ENCODE measurements around the gene SEMA7A. TPM values are rescaled to one million over a fixed set of nuclear protein-coding genes. Genes with fewer than 3 reads are reported as not detected.

The SEMA7A gene
- total and polyA plus RNA-seq, 2 of the 4 experiments (the other 2 are of a cell fraction): 30.5 to 87.3 TPM

- H2AFZ ChIP-seq (replicated peaks; ENCODE audit: low read length, poor library complexity): peak overlapping the region; percentile 94
- H2AK5ac ChIP-seq (ENCODE audit: low read depth, low read length): no peak overlapping the region
- H3K18ac ChIP-seq (ENCODE audit: low read depth, low read length): no peak overlapping the region
- ChIA-PET CTCF (no interaction called here), POLR2A (ENCODE audit: unreplicated experiment) (no interaction called here)
- H3K4ac ChIP-seq (ENCODE audit: low read depth, low read length): no peak overlapping the region
- no peaks in the 10 kb centered on the region for H4K20me1 ChIP-seq (ENCODE audit: insufficient read depth, low read length)
- H3K27me3 ChIP-seq (ENCODE audit: control insufficient read depth, insufficient read depth, low read length): peaks cover 40% of the 10 kb centered on the region
- H3K9me3 ChIP-seq (ENCODE audit: control insufficient read depth, insufficient read depth, low read length): no peaks in the 10 kb centered on the region
- no peaks in the 10 kb centered on the region for H3K9me1 ChIP-seq (ENCODE audit: insufficient read depth, low read length)
- peak overlapping the region; percentile 54; the same call in 1 of the 2 replicates for H4K91ac ChIP-seq (ENCODE audit: insufficient read depth, low read depth, low read length)
- H3K4me3 ChIP-seq (ENCODE audit: insufficient read depth, low read depth, low read length): peak overlapping the region; percentile 33
- peak overlapping the region; percentile 21 for H4K5ac ChIP-seq (ENCODE audit: low read depth, low read length)
- in situ Hi-C loops (cut with MboI; ENCODE audit: low sequenced_read_pairs) (no loop called here), dilution Hi-C loops (cut with HindIII; ENCODE audit: low sequenced_read_pairs, unreplicated experiment) (no loop called here), intact Hi-C loops (cut with micrococcal nuclease) (no loop called here)
- peak; percentile 41 for DNase-seq
- H3K79me1 ChIP-seq (ENCODE audit: low read depth in 1 of 2, low read length in 2 of 2): no peaks in the 10 kb centered on the region
- H3K23ac ChIP-seq (ENCODE audit: low read depth, low read length): no peak overlapping the region
- no peak overlapping the region; the same call in 1 of the 2 replicates for H2BK120ac ChIP-seq (ENCODE audit: low read depth, low read length)
- peak overlapping the region; percentile 70 for H3K4me2 ChIP-seq (ENCODE audit: low read depth, low read length)
- no peak overlapping the region for H2BK5ac ChIP-seq (ENCODE audit: low read depth, low read length, poor library complexity, severe bottlenecking)
- H2AK9ac ChIP-seq (replicated peaks; ENCODE audit: low read depth, low read length, poor library complexity): peak overlapping the region; percentile 78
- H3K27ac ChIP-seq (ENCODE audit: insufficient read depth, low read length): no peak overlapping the region; the same call in 1 of the 2 replicates
- no peak overlapping the region for H3K56ac ChIP-seq (ENCODE audit: extremely low read depth, insufficient read depth, low read length)
- peak overlapping the region; percentile 30 for H3K9ac ChIP-seq (ENCODE audit: low read depth, low read length)
- H2BK20ac ChIP-seq (ENCODE audit: low read depth, low read length): no peak overlapping the region
- H4K8ac ChIP-seq (ENCODE audit: low read depth in 2 of 2, low read length in 2 of 2): peak overlapping the region; percentile 80 to 87; a peak in 3 of 4 replicates
- peaks cover 3% of the 10 kb centered on the region; the same call in 1 of the 2 replicates for H3K4me1 ChIP-seq (ENCODE audit: control insufficient read depth, insufficient read depth, low read length)
- 5% methylated on average over 38 of the region's 75 CpGs; no CpG with 5 or more reads in 1 of the 2 experiments for WGBS, 2 experiments (ENCODE audit: extremely low coverage in 2 of 2, insufficient read length in 1 of 2)
- peak overlapping the region; percentile 70; the same call in 1 of the 3 replicates for H2BK15ac ChIP-seq (ENCODE audit: low read depth, low read length)
- BruUV-seq (replicated peaks): no TSS peak
- TF ChIP-seq, protein P1, sequence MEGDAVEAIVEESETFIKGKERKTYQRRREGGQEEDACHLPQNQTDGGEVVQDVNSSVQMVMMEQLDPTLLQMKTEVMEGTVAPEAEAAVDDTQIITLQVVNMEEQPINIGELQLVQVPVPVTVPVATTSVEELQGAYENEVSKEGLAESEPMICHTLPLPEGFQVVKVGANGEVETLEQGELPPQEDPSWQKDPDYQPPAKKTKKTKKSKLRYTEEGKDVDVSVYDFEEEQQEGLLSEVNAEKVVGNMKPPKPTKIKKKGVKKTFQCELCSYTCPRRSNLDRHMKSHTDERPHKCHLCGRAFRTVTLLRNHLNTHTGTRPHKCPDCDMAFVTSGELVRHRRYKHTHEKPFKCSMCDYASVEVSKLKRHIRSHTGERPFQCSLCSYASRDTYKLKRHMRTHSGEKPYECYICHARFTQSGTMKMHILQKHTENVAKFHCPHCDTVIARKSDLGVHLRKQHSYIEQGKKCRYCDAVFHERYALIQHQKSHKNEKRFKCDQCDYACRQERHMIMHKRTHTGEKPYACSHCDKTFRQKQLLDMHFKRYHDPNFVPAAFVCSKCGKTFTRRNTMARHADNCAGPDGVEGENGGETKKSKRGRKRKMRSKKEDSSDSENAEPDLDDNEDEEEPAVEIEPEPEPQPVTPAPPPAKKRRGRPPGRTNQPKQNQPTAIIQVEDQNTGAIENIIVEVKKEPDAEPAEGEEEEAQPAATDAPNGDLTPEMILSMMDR (conservative IDR thresholded peaks at IDR 0.05; ENCODE audit: low read depth, low read length): no peak
- no peak for TF ChIP-seq CEBPB (IDR thresholded peaks at IDR 0.05; ENCODE audit: low read depth, low read length)
- no peak for TF ChIP-seq USF2 (IDR thresholded peaks at IDR 0.05; ENCODE audit: low read depth, low read length)
- peak overlapping the region; percentile 14; the same call in 1 of the 2 replicates for H3K14ac ChIP-seq (replicated peaks; ENCODE audit: low read depth, low read length)
- ATAC-seq (ENCODE audit: low read depth): peak; percentile 65
- no peaks in the 10 kb centered on the region for H3K36me3 ChIP-seq (ENCODE audit: control insufficient read depth, insufficient read depth, low read length)
Measured at GRCh38 chr15:74365598-74366445, 67.9 kb downstream of the SEMA7A start.
